Gastrocnemius medialis (tissue), 4 donors: Measurements from ENCODE around the gene ELFN2.

Experiments used
- POLR2A ChIP-seq, 2 donors: fragments of 450-650 bp; IDR thresholded peaks; one replicate each; pipeline ENCODE4 v1.6.1; 2017; ENCODE audit warnings: antibody characterized with exemption in 2 of 2, mild to moderate bottlenecking in 2 of 2, moderate library complexity in 2 of 2
- TF ChIP-seq, protein P1 (sequence below), 5 experiments: fragments of 450-650 bp in 3 of 5; fragments of 200-600 bp in 2 of 5; sonication (generic) in 2 of 5; IDR thresholded peaks in 4 of 5; conservative IDR thresholded peaks in 1 of 5; 1 replicate in 4 of 5; 2 replicates in 1 of 5; pipeline ENCODE4 v1.5.1; 2016 to 2019; ENCODE audit warnings: antibody characterized with exemption in 5 of 5, mild to moderate bottlenecking in 3 of 5, moderate library complexity in 3 of 5

DNA sequence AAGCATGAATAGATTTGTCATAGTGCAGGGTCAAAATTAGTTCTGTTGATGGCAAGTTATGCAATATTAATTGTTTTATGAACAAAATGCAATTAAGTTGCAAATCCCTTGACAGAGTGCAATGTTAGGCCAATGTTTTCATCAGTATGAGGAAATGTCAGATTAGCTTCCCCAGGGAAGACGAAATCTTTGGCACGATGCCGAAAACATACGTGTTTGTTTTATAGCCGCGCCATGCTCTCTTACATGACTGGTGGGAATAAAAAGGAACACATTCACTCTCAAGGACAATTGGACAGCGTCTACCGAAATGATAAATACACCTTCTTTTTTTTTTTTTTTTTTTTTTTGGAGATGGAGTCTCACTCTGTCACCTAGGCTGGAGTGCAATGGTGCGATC lies 31.9 kb upstream of the ELFN2 start:
- TF ChIP-seq POLR2A (IDR thresholded peaks at IDR 0.05): no peak
- TF ChIP-seq, protein P1, sequence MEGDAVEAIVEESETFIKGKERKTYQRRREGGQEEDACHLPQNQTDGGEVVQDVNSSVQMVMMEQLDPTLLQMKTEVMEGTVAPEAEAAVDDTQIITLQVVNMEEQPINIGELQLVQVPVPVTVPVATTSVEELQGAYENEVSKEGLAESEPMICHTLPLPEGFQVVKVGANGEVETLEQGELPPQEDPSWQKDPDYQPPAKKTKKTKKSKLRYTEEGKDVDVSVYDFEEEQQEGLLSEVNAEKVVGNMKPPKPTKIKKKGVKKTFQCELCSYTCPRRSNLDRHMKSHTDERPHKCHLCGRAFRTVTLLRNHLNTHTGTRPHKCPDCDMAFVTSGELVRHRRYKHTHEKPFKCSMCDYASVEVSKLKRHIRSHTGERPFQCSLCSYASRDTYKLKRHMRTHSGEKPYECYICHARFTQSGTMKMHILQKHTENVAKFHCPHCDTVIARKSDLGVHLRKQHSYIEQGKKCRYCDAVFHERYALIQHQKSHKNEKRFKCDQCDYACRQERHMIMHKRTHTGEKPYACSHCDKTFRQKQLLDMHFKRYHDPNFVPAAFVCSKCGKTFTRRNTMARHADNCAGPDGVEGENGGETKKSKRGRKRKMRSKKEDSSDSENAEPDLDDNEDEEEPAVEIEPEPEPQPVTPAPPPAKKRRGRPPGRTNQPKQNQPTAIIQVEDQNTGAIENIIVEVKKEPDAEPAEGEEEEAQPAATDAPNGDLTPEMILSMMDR (IDR thresholded peaks at IDR 0.05 in 4 of 5, conservative IDR thresholded peaks at IDR 0.05 in 1 of 5): no peak
